Duodenal mucosa (tissue), 2 donors: Measurements from ENCODE around the gene ZNF664.

Experiments
- H3K27ac ChIP-seq: one replicate; pipeline ENCODE4 v1.7.0; 2013; ENCODE audit warnings: low read depth, low read length
- H3K27me3 ChIP-seq, 2 donors: one replicate each; pipeline ENCODE4 v1.7.0; 2013; ENCODE audit warnings: low read length in 2 of 2, control low read depth in 1 of 2; ENCODE audit not compliant: insufficient read depth in 2 of 2, control insufficient read depth in 1 of 2
- H3K36me3 ChIP-seq, 2 donors: one replicate each; pipeline ENCODE4 v1.7.0; 2013; ENCODE audit warnings: low read length in 2 of 2, control low read depth in 1 of 2; ENCODE audit not compliant: insufficient read depth in 2 of 2, control insufficient read depth in 1 of 2
- H3K4me1 ChIP-seq, 2 donors: one replicate each; pipeline ENCODE4 v1.7.0; 2013; ENCODE audit warnings: low read length in 2 of 2, control low read depth in 1 of 2; ENCODE audit not compliant: insufficient read depth in 2 of 2, control insufficient read depth in 1 of 2
- H3K4me3 ChIP-seq, 2 donors: one replicate each; pipeline ENCODE4 v1.7.0; 2013; ENCODE audit warnings: low read length in 2 of 2, low read depth in 1 of 2
- H3K9ac ChIP-seq, 2 donors: one replicate each; pipeline ENCODE4 v1.7.0; 2013; ENCODE audit warnings: low read length in 2 of 2, low read depth in 1 of 2
- H3K9me3 ChIP-seq, 2 donors: one replicate each; pipeline ENCODE4 v1.7.0; 2013; ENCODE audit warnings: low read length in 2 of 2, control low read depth in 1 of 2; ENCODE audit not compliant: control insufficient read depth in 1 of 2

The ZNF664 gene

GRCh38 chr12:123997908-123998307 is 24.9 kb downstream of the ZNF664 start:
- Histone ChIP-seq H3K4me1 (peaks cover 17 to 27% of the 10 kb centered on the region in 2 donors), H3K27ac (no peak overlapping the region), H3K36me3 (peaks cover 26 to 62% of the 10 kb centered on the region in 2 donors), H3K27me3 (no peaks in the 10 kb centered on the region), H3K9me3 (no peaks in the 10 kb centered on the region), H3K9ac (no peak overlapping the region), H3K4me3 (no peak overlapping the region)

GRCh38 chr12:123998344-123998990 is 25.5 kb downstream of the ZNF664 start:
- H3K27ac ChIP-seq = no peak overlapping the region
- no peak overlapping the region for H3K9ac ChIP-seq
- H3K4me3 ChIP-seq = no peak overlapping the region
- H3K27me3 ChIP-seq = no peaks in the 10 kb centered on the region
- peaks cover 22 to 64% of the 10 kb centered on the region in 2 donors for H3K36me3 ChIP-seq
- no peaks in the 10 kb centered on the region for H3K9me3 ChIP-seq
- H3K4me1 ChIP-seq = peaks cover 11 to 21% of the 10 kb centered on the region in 2 donors

GRCh38 chr12:123998991-123999359 is 26.0 kb downstream of the ZNF664 start:
- H3K9me3 ChIP-seq = no peaks in the 10 kb centered on the region
- no peak overlapping the region for H3K4me3 ChIP-seq
- H3K36me3 ChIP-seq = peaks cover 22 to 69% of the 10 kb centered on the region in 2 donors
- peaks cover 6 to 16% of the 10 kb centered on the region in 2 donors for H3K4me1 ChIP-seq
- no peak overlapping the region for H3K27ac ChIP-seq
- no peaks in the 10 kb centered on the region for H3K27me3 ChIP-seq
- no peak overlapping the region for H3K9ac ChIP-seq

DNA sequence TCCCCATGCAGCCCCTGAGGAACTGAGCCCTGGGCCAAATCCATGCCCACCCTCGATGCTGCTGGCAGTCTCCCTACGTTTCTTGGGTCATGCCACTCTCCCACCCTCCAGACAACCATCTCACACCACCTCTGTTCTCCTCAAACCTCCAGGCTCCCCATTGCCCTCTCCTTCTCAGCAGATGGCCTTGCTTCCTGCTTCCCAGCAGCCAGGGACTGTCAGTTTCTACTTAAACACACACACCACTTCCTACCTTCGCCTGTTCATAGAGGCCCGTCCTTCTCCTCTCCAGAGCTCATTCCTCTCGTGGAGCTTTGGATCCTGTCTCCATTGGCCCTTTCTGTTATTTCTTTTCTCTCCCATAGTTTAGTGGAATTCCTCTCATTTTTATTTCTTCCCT is 27.1 kb downstream of the ZNF664 start:
- Histone ChIP-seq H3K4me3 (no peak overlapping the region), H3K4me1 (peaks cover 6 to 12% of the 10 kb centered on the region in 2 donors), H3K9ac (no peak overlapping the region), H3K36me3 (peaks cover 26 to 76% of the 10 kb centered on the region in 2 donors), H3K27ac (no peak overlapping the region), H3K27me3 (no peaks in the 10 kb centered on the region), H3K9me3 (no peaks in the 10 kb centered on the region)

GRCh38 chr12:124001343-124001742 is 28.3 kb downstream of the ZNF664 start:
- Histone ChIP-seq H3K9ac (no peak overlapping the region), H3K4me3 (no peak overlapping the region), H3K27me3 (no peaks in the 10 kb centered on the region), H3K4me1 (peaks cover 0 to 6% of the 10 kb centered on the region in 2 donors), H3K27ac (no peak overlapping the region), H3K36me3 (peaks cover 22 to 79% of the 10 kb centered on the region in 2 donors), H3K9me3 (no peaks in the 10 kb centered on the region)

- Histone ChIP-seq H3K27ac (no peak overlapping the region), H3K9me3 (no peaks in the 10 kb centered on the region), H3K9ac (no peak overlapping the region), H3K4me3 (no peak overlapping the region), H3K36me3 (peaks cover 22 to 79% of the 10 kb centered on the region in 2 donors), H3K27me3 (no peaks in the 10 kb centered on the region), H3K4me1 (peaks cover 0 to 6% of the 10 kb centered on the region in 2 donors)
Observed at GRCh38 chr12:124002021-124002644, 29.1 kb downstream of the ZNF664 start.

- no peaks in the 10 kb centered on the region for H3K27me3 ChIP-seq
- H3K4me1 ChIP-seq = peaks cover 0 to 6% of the 10 kb centered on the region in 2 donors
- H3K4me3 ChIP-seq = no peak overlapping the region
- no peak overlapping the region for H3K9ac ChIP-seq
- peaks cover 22 to 79% of the 10 kb centered on the region in 2 donors for H3K36me3 ChIP-seq
- H3K9me3 ChIP-seq = no peaks in the 10 kb centered on the region
- H3K27ac ChIP-seq = no peak overlapping the region
Observed at GRCh38 chr12:124002654-124003053, 29.6 kb downstream of the ZNF664 start.

GRCh38 chr12:124004233-124004875 is 31.3 kb downstream of the ZNF664 start:
- Histone ChIP-seq H3K36me3 (peaks cover 12 to 67% of the 10 kb centered on the region in 2 donors), H3K4me3 (no peak overlapping the region), H3K4me1 (peaks cover 0 to 6% of the 10 kb centered on the region in 2 donors), H3K27ac (no peak overlapping the region), H3K9ac (no peak overlapping the region), H3K27me3 (no peaks in the 10 kb centered on the region), H3K9me3 (no peaks in the 10 kb centered on the region)

DNA sequence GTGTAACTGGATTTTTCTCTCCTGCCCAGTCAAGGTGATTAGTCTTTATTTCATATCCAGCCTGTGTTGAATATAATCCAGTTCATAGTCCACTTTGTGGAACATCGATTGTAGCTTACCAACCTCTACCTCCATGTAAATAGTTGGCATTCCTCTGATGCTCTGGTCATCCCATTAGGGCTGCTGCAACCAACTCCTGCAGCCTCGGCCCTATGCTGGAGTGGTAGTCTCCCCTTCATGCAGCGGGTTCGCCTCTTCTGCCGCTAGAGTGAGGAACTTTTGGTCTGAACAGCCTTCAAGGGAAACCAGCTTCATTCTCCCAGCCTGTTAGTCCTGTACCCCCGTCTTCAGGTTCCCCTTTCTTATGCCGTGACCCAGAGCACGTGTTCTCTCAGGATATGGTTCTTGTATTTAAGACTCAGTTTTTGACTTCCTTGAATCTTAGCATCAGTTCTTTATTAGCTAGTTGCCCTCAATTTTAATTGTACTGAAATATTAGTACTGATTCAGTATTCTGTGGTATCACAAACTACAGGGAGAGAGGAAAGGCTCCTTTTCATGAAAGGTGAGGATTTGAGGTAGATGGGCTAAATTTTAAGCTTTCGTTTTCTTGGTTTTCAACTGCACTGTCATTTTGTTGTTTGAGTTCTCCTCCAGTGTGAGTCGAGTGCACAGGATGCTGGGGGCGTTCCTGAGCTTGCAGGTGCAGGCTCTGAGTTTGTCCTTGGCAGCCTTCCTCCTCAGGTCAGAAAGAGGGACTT is 33.2 kb downstream of the ZNF664 start:
- no peak overlapping the region for H3K9ac ChIP-seq
- no peaks in the 10 kb centered on the region for H3K27me3 ChIP-seq
- H3K27ac ChIP-seq = no peak overlapping the region
- peaks cover 18 to 64% of the 10 kb centered on the region in 2 donors for H3K36me3 ChIP-seq
- H3K9me3 ChIP-seq = no peaks in the 10 kb centered on the region
- peaks cover 0 to 6% of the 10 kb centered on the region in 2 donors for H3K4me1 ChIP-seq
- H3K4me3 ChIP-seq = no peak overlapping the region
